Endothelial cell of umbilical vein (primary cell): ENCODE data around the gene EXD3. TPM values are rescaled to one million over a fixed set of nuclear protein-coding genes. Genes with fewer than 3 reads are reported as not detected.

Experiments
- BruUV-seq: library from RNA; stranded (reverse); fragments of 400-500 nt; replicated peaks from 2 replicates; lab custom pipeline; 2021; lab: Mats Ljungman, UMichigan
- CTCF ChIA-PET: fragments of 300-600, 350-600 bp; sonication (Branson Sonifier 250); formaldehyde crosslinking; loops from one replicate; lab custom pipeline; 2021; ENCODE audit warnings: antibody characterized with exemption, inconsistent platforms; lab: Charles Lee
- POLR2A ChIA-PET: fragments of 300-600, 350-600 bp; sonication (Branson Sonifier 250); formaldehyde crosslinking; loops from one replicate; lab custom pipeline; 2021; ENCODE audit warnings: antibody characterized with exemption, inconsistent platforms; lab: Charles Lee
- DNase-seq: peaks from one replicate; pipeline ENCODE4 v3.0.0-alpha.2; 2011; ENCODE audit warnings: low read depth, low spot score
- FAIRE-seq: peaks from 2 replicates; lab custom pipeline; 2011; peaks lifted over from hg19 to GRCh38; lab: Jason Lieb, UNC
- H2AFZ ChIP-seq: 2 replicates; pipeline ENCODE4 v1.6.0; 2012; ENCODE audit warnings: low read depth, low read length, control low read depth, inconsistent platforms
- H3K27ac ChIP-seq: 2 replicates; pipeline ENCODE4 v1.5.1; 2011; ENCODE audit warnings: low read depth, mild to moderate bottlenecking, control low read depth, low read length, moderate library complexity; ENCODE audit not compliant: insufficient read depth
- H3K27me3 ChIP-seq, 2 experiments: 2 replicates each; pipeline versions ENCODE4 v1.6.0 to v1.6.1; 2011; ENCODE audit warnings: low read length in 2 of 2, mixed read lengths in 1 of 2; ENCODE audit not compliant: control insufficient read depth in 2 of 2, insufficient read depth in 2 of 2
- H3K36me3 ChIP-seq, 2 experiments: 2 replicates in 1 of 2; 3 replicates in 1 of 2; pipeline ENCODE4 v1.5.1; 2011; ENCODE audit warnings: low read length in 2 of 2, mild to moderate bottlenecking in 1 of 2, moderate library complexity in 1 of 2; ENCODE audit not compliant: control insufficient read depth in 2 of 2, insufficient read depth in 2 of 2; ENCODE audit errors: extremely low read depth in 1 of 2
- H3K4me1 ChIP-seq: 3 replicates; pipeline ENCODE4 v1.5.1; 2011; ENCODE audit warnings: mild to moderate bottlenecking, low read length; ENCODE audit not compliant: control insufficient read depth, insufficient read depth; ENCODE audit errors: extremely low read depth
- H3K4me2 ChIP-seq: 2 replicates; pipeline ENCODE4 v1.6.1; 2011; ENCODE audit warnings: low read length, control low read depth, mixed read lengths; ENCODE audit not compliant: insufficient read depth
- H3K4me3 ChIP-seq, 3 experiments: fragments of 200-600 bp in 1 of 3; sonication (generic), shearing (Covaris generic) in 1 of 3; replicated peaks in 1 of 3; 2 replicates each; pipeline ENCODE4 v1.5.1; 2011 to 2016; ENCODE audit warnings: control low read depth in 3 of 3, low read length in 3 of 3, mild to moderate bottlenecking in 2 of 3, inconsistent platforms in 1 of 3, low read depth in 1 of 3, moderate library complexity in 1 of 3; ENCODE audit not compliant: insufficient read depth in 1 of 3
- H3K79me2 ChIP-seq: 2 replicates; pipeline ENCODE4 v1.6.0; 2012; ENCODE audit warnings: low read length, inconsistent platforms; ENCODE audit not compliant: control insufficient read depth, insufficient read depth
- H3K9ac ChIP-seq: replicated peaks from 2 replicates; pipeline ENCODE3; 2011; ENCODE audit warnings: low read length, control low read depth; ENCODE audit not compliant: insufficient read depth; ENCODE audit errors: extremely low read depth
- H3K9me1 ChIP-seq: replicated peaks from 3 replicates; pipeline ENCODE4 v1.6.0; 2011; ENCODE audit warnings: mild to moderate bottlenecking, low read length; ENCODE audit not compliant: control insufficient read depth, insufficient read depth; ENCODE audit errors: extremely low read depth
- H3K9me3 ChIP-seq: replicated peaks from 2 replicates; pipeline ENCODE4 v1.5.1; 2012; ENCODE audit warnings: low read length, inconsistent platforms; ENCODE audit not compliant: control insufficient read depth, insufficient read depth
- H4K20me1 ChIP-seq: replicated peaks from 2 replicates; pipeline ENCODE3; 2011; ENCODE audit warnings: mild to moderate bottlenecking, low read length; ENCODE audit not compliant: control insufficient read depth, insufficient read depth; ENCODE audit errors: extremely low read depth
- EZH2 ChIP-seq: IDR thresholded peaks from 2 replicates; pipeline ENCODE4 v1.6.1; 2012; ENCODE audit warnings: borderline replicate concordance, low read depth, mild to moderate bottlenecking, moderate library complexity, low read length, inconsistent platforms; ENCODE audit not compliant: severe bottlenecking
- FOS ChIP-seq: IDR thresholded peaks from 2 replicates; pipeline ENCODE4 v1.6.1; 2011; ENCODE audit warnings: mild to moderate bottlenecking, low read length, moderate library complexity, borderline replicate concordance; ENCODE audit not compliant: insufficient read depth
- GATA2 ChIP-seq: IDR thresholded peaks from 2 replicates; pipeline ENCODE4 v1.7.0; 2011; ENCODE audit warnings: low read depth, mild to moderate bottlenecking, moderate library complexity, mixed read lengths, low read length; ENCODE audit not compliant: insufficient read length, insufficient read depth
- JUN ChIP-seq: IDR thresholded peaks from 2 replicates; pipeline ENCODE4 v1.6.1; 2011; ENCODE audit warnings: borderline replicate concordance, low read depth; ENCODE audit not compliant: insufficient read length, insufficient read depth
- MYC ChIP-seq: IDR thresholded peaks from one replicate; pipeline ENCODE4 v1.6.1; 2011; ENCODE audit warnings: mild to moderate bottlenecking, low read depth, low read length
- POLR2A ChIP-seq: IDR thresholded peaks from 2 replicates; pipeline ENCODE4 v1.6.1; 2012; ENCODE audit warnings: low read depth, mild to moderate bottlenecking, control low read depth, low read length
- POLR2AphosphoS5 ChIP-seq: IDR thresholded peaks from 2 replicates; pipeline ENCODE4 v1.6.1; 2012; ENCODE audit warnings: low read depth, mild to moderate bottlenecking, control low read depth, low read length, moderate library complexity; ENCODE audit not compliant: insufficient read depth
- dilution Hi-C: fragments of 300-500 bp; cut with MboI; formaldehyde crosslinking; loops from one replicate; pipeline ENCODE4 v1.15.0; 2019; ENCODE audit warnings: low sequenced_read_pairs; ENCODE audit not compliant: extremely low pct_ligation_motif_present
- intact Hi-C: fragments of 100-400 bp; cut with micrococcal nuclease; formaldehyde crosslinking; loops from one replicate; pipeline ENCODE4 v1.10.0; 2022
- polyA plus RNA-seq, 4 experiments: library from polyadenylated mRNA; depleted of rRNA in 3 of 4; stranded (reverse) in 3 of 4; unstranded in 1 of 4; fragments of >200 nt; gene quantifications; 2 replicates each; pipeline versions ENCODE4 v1.2.1 to v1.2.3, GENCODE V29; 2011 to 2012; ENCODE audit warnings: missing spikeins in 1 of 4
- total RNA-seq: library from RNA; stranded (reverse); gene quantifications from 2 replicates; pipeline ENCODE4 v1.2.3, GENCODE V29; 2021
- TF ChIP-seq, protein P1 (sequence below): IDR thresholded peaks from 2 replicates; pipeline ENCODE4 v1.6.1; 2011; ENCODE audit not compliant: insufficient read depth, insufficient read length
- TF ChIP-seq, protein P2 (sequence below), 2 donors: IDR thresholded peaks; 1 replicate in 1 of 2; 2 replicates in 1 of 2; pipeline ENCODE4 v1.5.1; 2011; ENCODE audit warnings: low read length in 2 of 2, mild to moderate bottlenecking in 2 of 2, moderate library complexity in 2 of 2, control low read depth in 1 of 2, inconsistent platforms in 1 of 2, low read depth in 1 of 2; ENCODE audit not compliant: insufficient read depth in 1 of 2; ENCODE audit errors: extremely low read depth in 1 of 2

Gene EXD3
- total and polyA plus RNA-seq, 2 donors (not counting 3 experiments of a cell fraction or from before 2014, with no cell fraction given) = 17.7 to 30.3 TPM

DNA sequence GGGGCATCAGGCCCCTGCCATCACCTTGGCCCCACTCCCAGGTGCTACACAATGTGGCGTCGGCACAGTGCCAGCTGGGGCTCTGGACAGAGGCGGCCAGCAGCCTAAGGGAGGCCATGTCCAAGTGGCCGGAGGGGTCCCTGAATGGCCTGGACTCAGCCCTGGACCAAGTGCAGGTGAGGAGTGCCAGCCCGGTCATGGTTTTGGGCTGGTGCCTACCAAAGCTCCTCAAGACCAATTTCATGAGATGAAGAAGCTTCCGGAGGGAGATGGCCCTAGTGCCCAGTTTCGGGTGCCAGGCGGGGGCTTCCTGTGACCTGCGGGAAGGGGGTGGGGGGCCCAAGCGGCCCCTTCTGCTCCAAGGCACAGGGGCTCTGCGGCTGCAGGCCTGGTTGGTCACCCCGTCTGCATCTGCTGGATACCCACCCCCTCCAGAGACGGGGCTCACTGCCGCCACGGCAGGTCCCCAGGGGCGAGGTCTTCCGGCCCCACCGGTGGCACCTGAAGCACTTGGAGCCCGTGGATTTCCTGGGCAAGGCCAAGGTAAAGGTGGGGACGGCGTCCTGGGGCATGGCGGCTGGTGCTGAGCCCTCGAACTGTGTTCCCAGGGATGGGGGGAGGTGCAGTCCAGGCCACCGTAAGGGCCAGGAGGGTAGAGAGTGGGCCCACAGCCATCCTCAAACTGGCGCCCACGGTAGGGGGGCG is 6.0 kb upstream of the EXD3 start:
- Histone ChIP-seq H3K27ac (no peak overlapping the region), H3K9ac (no peak overlapping the region), H3K4me3 (no peak overlapping the region), H3K36me3 (no peaks in the 10 kb centered on the region), H3K27me3 (no peaks in the 10 kb centered on the region), H3K4me1 (no peaks in the 10 kb centered on the region), H4K20me1 (no peaks in the 10 kb centered on the region), H2AFZ (no peak overlapping the region), H3K79me2 (no peaks in the 10 kb centered on the region), H3K9me3 (no peaks in the 10 kb centered on the region), H3K9me1 (no peaks in the 10 kb centered on the region), H3K4me2 (no peak overlapping the region)
- BruUV-seq = no TSS peak
- CTCF ChIA-PET = no interaction called here
- POLR2A ChIA-PET = no interaction called here
- no peak for TF ChIP-seq GATA2
- TF ChIP-seq, protein P1, sequence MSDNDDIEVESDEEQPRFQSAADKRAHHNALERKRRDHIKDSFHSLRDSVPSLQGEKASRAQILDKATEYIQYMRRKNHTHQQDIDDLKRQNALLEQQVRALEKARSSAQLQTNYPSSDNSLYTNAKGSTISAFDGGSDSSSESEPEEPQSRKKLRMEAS = no peak
- TF ChIP-seq JUN = no peak
- no peak for TF ChIP-seq FOS
- TF ChIP-seq MYC = no peak
- DNase-seq (no peak), FAIRE-seq (no peak)
- dilution Hi-C loops = no loop called here
- intact Hi-C loops = loop anchor here (10.0 kb wide), 1 partner anchor 96 kb away; no protein-coding TSS in a partner anchor

DNA sequence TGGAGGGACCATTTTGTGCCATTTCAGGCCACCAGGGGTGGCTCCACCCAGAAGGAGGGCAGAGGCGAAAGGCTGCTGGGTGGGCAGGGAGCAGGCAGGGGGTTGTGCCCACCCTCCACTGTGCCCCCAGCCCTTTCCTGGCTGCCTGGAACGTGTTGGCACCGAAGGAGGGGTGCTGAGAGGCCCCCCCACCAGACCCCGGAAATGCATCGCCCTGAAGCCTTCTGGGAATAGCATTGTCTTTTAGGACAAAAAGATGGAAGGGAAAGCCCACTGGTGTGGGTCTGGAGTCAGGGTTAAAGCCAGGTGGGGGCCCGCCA is 5.3 kb upstream of the EXD3 start:
- Histone ChIP-seq H2AFZ (no peak overlapping the region), H3K27me3 (no peaks in the 10 kb centered on the region), H3K27ac (no peak overlapping the region), H4K20me1 (no peaks in the 10 kb centered on the region), H3K4me3 (no peak overlapping the region), H3K36me3 (no peaks in the 10 kb centered on the region), H3K9ac (no peak overlapping the region), H3K4me1 (peaks cover 4% of the 10 kb centered on the region), H3K4me2 (no peak overlapping the region), H3K9me1 (no peaks in the 10 kb centered on the region), H3K79me2 (no peaks in the 10 kb centered on the region), H3K9me3 (no peaks in the 10 kb centered on the region)
- intact Hi-C loops (loop anchor here (10.0 kb wide), 1 partner anchor 97 kb away; no protein-coding TSS in a partner anchor), dilution Hi-C loops (no loop called here)
- ChIA-PET CTCF (no interaction called here), POLR2A (no interaction called here)
- no peak for TF ChIP-seq EZH2
- TF ChIP-seq GATA2 = no peak
- TF ChIP-seq, protein P2, sequence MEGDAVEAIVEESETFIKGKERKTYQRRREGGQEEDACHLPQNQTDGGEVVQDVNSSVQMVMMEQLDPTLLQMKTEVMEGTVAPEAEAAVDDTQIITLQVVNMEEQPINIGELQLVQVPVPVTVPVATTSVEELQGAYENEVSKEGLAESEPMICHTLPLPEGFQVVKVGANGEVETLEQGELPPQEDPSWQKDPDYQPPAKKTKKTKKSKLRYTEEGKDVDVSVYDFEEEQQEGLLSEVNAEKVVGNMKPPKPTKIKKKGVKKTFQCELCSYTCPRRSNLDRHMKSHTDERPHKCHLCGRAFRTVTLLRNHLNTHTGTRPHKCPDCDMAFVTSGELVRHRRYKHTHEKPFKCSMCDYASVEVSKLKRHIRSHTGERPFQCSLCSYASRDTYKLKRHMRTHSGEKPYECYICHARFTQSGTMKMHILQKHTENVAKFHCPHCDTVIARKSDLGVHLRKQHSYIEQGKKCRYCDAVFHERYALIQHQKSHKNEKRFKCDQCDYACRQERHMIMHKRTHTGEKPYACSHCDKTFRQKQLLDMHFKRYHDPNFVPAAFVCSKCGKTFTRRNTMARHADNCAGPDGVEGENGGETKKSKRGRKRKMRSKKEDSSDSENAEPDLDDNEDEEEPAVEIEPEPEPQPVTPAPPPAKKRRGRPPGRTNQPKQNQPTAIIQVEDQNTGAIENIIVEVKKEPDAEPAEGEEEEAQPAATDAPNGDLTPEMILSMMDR (IDR thresholded peaks at IDR 0.05; ENCODE audit: extremely low read depth in 1 of 2, insufficient read depth in 1 of 2, low read depth in 1 of 2, low read length in 2 of 2) = no peak
- TF ChIP-seq MYC = no peak
- TF ChIP-seq POLR2AphosphoS5 = no peak
- no peak for TF ChIP-seq POLR2A
- TF ChIP-seq, protein P1 = no peak
- no peak for TF ChIP-seq FOS
- BruUV-seq = no TSS peak
- FAIRE-seq (no peak), DNase-seq (no peak)
